H9 (cell line): ENCODE results near the gene CHD3. TPM values are rescaled to one million over a fixed set of nuclear protein-coding genes. Genes with fewer than 3 reads are reported as not detected.

Source experiments
- DNase-seq: peaks from one replicate; pipeline ENCODE4 v3.0.0-alpha.2; 2017
- H2AFZ ChIP-seq: one replicate; pipeline ENCODE4 v1.6.1; 2013; ENCODE audit warnings: mild to moderate bottlenecking, low read length, control low read depth, moderate library complexity
- H2AK5ac ChIP-seq: 2 replicates; pipeline ENCODE4 v1.6.1; 2013; ENCODE audit warnings: low read length, control low read depth, mixed read lengths; ENCODE audit not compliant: insufficient read length
- H2BK120ac ChIP-seq: one replicate; pipeline ENCODE4 v1.6.1; 2013; ENCODE audit warnings: low read depth, mild to moderate bottlenecking, low read length, control low read depth, inconsistent platforms; ENCODE audit not compliant: poor library complexity, severe bottlenecking
- H2BK12ac ChIP-seq: 2 replicates; pipeline ENCODE4 v1.6.1; 2013; ENCODE audit warnings: low read length, control low read depth, mixed read lengths, low read depth; ENCODE audit not compliant: insufficient read length
- H2BK15ac ChIP-seq: 2 replicates; pipeline ENCODE4 v1.6.1; 2013; ENCODE audit warnings: low read depth, low read length, control low read depth
- H2BK20ac ChIP-seq: one replicate; pipeline ENCODE4 v1.6.1; 2013; ENCODE audit warnings: low read depth, mild to moderate bottlenecking, low read length, control low read depth, inconsistent platforms; ENCODE audit not compliant: poor library complexity, severe bottlenecking
- H2BK5ac ChIP-seq: 2 replicates; pipeline ENCODE4 v1.6.1; 2013; ENCODE audit warnings: low read length, control low read depth, mixed read lengths; ENCODE audit not compliant: insufficient read length
- H3K14ac ChIP-seq: 2 replicates; pipeline ENCODE4 v1.6.1; 2013; ENCODE audit warnings: low read length, control low read depth; ENCODE audit not compliant: insufficient read depth
- H3K18ac ChIP-seq: 2 replicates; pipeline ENCODE4 v1.6.1; 2013; ENCODE audit warnings: low read depth, mild to moderate bottlenecking, mixed read lengths, low read length, control low read depth; ENCODE audit not compliant: insufficient read length
- H3K23ac ChIP-seq: 2 replicates; pipeline ENCODE4 v1.6.1; 2013; ENCODE audit warnings: low read length, control low read depth, mixed read lengths, low read depth; ENCODE audit not compliant: insufficient read length
- H3K23me2 ChIP-seq: 2 replicates; pipeline ENCODE4 v1.6.1; 2013; ENCODE audit warnings: low read depth, mild to moderate bottlenecking, mixed read lengths, low read length, control low read depth; ENCODE audit not compliant: insufficient read length, poor library complexity, severe bottlenecking
- H3K27ac ChIP-seq: 2 replicates; pipeline ENCODE4 v1.5.1; 2013; ENCODE audit warnings: low read length, control low read depth, mixed read lengths, low read depth; ENCODE audit not compliant: insufficient read length
- H3K27me3 ChIP-seq: 2 replicates; pipeline ENCODE4 v1.6.1; 2013; ENCODE audit warnings: low read length, control low read depth, inconsistent platforms; ENCODE audit not compliant: insufficient read depth
- H3K4ac ChIP-seq: 2 replicates; pipeline ENCODE4 v1.6.1; 2013; ENCODE audit warnings: low read depth, mild to moderate bottlenecking, control low read depth, inconsistent platforms, low read length, moderate library complexity
- H3K4me1 ChIP-seq: 2 replicates; pipeline ENCODE4 v1.6.1; 2013; ENCODE audit warnings: low read length, control low read depth, inconsistent platforms; ENCODE audit not compliant: insufficient read depth
- H3K4me2 ChIP-seq: 2 replicates; pipeline ENCODE4 v1.6.1; 2013; ENCODE audit warnings: low read length, control low read depth, mixed read lengths; ENCODE audit not compliant: insufficient read length, insufficient read depth
- H3K56ac ChIP-seq: 2 replicates; pipeline ENCODE4 v1.6.1; 2013; ENCODE audit warnings: low read depth, mild to moderate bottlenecking, mixed read lengths, low read length, control low read depth; ENCODE audit not compliant: insufficient read length
- H3K79me1 ChIP-seq: 2 replicates; pipeline ENCODE4 v1.6.1; 2013; ENCODE audit warnings: low read depth, mild to moderate bottlenecking, moderate library complexity, low read length, control low read depth, inconsistent platforms; ENCODE audit not compliant: insufficient read depth, poor library complexity, severe bottlenecking
- H3K79me2 ChIP-seq: 2 replicates; pipeline ENCODE4 v1.6.1; 2013; ENCODE audit warnings: low read length, control low read depth, inconsistent platforms; ENCODE audit not compliant: insufficient read depth
- H3K9ac ChIP-seq: 2 replicates; pipeline ENCODE4 v1.6.1; 2013; ENCODE audit warnings: low read length, control low read depth, mixed read lengths; ENCODE audit not compliant: insufficient read length; ENCODE audit errors: extremely low read depth
- H3K9me3 ChIP-seq: one replicate; pipeline ENCODE4 v1.6.1; 2013; ENCODE audit warnings: low read depth, low read length, inconsistent platforms; ENCODE audit not compliant: control insufficient read depth
- H3T11ph ChIP-seq: one replicate; pipeline ENCODE4 v1.6.1; 2013; ENCODE audit warnings: mild to moderate bottlenecking, low read length, control low read depth, inconsistent platforms
- H4K20me1 ChIP-seq: one replicate; pipeline ENCODE4 v1.6.1; 2013; ENCODE audit not compliant: control insufficient read depth, insufficient read length, insufficient read depth
- H4K5ac ChIP-seq: 2 replicates; pipeline ENCODE4 v1.6.1; 2013; ENCODE audit warnings: low read depth, mild to moderate bottlenecking, mixed read lengths, low read length, control low read depth; ENCODE audit not compliant: insufficient read length
- H4K8ac ChIP-seq: replicated peaks from 2 replicates; pipeline ENCODE4 v1.6.1; 2013; ENCODE audit warnings: low read length, control low read depth, mixed read lengths, low read depth; ENCODE audit not compliant: insufficient read length
- H4K91ac ChIP-seq: 2 replicates; pipeline ENCODE4 v1.6.1; 2013; ENCODE audit warnings: low read depth, mild to moderate bottlenecking, moderate library complexity, mixed read lengths, low read length, control low read depth; ENCODE audit not compliant: insufficient read length
- H3K27ac Mint-ChIP-seq, 3 experiments: 2 replicates in 2 of 3; 3 replicates in 1 of 3; pipeline ENCODE4 v1.8.0; 2020 to 2021; ENCODE audit warnings: mixed read lengths in 3 of 3, mild to moderate bottlenecking in 1 of 3, moderate library complexity in 1 of 3
- H3K27me3 Mint-ChIP-seq: 2 replicates; pipeline ENCODE4 v1.8.0; 2021; ENCODE audit warnings: low read depth, mild to moderate bottlenecking, moderate library complexity, mixed read lengths
- H3K36me3 Mint-ChIP-seq, 3 experiments: 2 replicates in 2 of 3; 3 replicates in 1 of 3; pipeline ENCODE4 v1.8.0; 2020 to 2021; ENCODE audit warnings: low read depth in 3 of 3, mixed read lengths in 3 of 3; ENCODE audit not compliant: insufficient read depth in 1 of 3
- H3K4me1 Mint-ChIP-seq, 2 experiments: 2 replicates each; pipeline ENCODE4 v1.8.0; 2020; ENCODE audit warnings: mixed read lengths in 2 of 2
- H3K4me3 Mint-ChIP-seq, 2 experiments: 2 replicates in 1 of 2; 3 replicates in 1 of 2; pipeline ENCODE4 v1.8.0; 2020 to 2021; ENCODE audit warnings: mild to moderate bottlenecking in 2 of 2, mixed read lengths in 2 of 2, moderate library complexity in 1 of 2
- H3K9me3 Mint-ChIP-seq, 2 experiments: 2 replicates in 1 of 2; 3 replicates in 1 of 2; pipeline ENCODE4 v1.8.0; 2020; ENCODE audit warnings: mild to moderate bottlenecking in 2 of 2, mixed read lengths in 2 of 2, moderate library complexity in 1 of 2
- WGBS: extraction: QIAGEN DNeasy Blood & Tissue Kit; methylation state at CpG from one replicate; pipeline ENCODE4 v1.1.7; 2013; ENCODE audit warnings: missing lambda C conversion rate, low lambda C conversion rate, mixed read lengths; ENCODE audit not compliant: insufficient read length; ENCODE audit errors: extremely low coverage; 5-methylcytosine and 5-hydroxymethylcytosine counted together
- total RNA-seq: library from RNA; stranded (reverse); gene quantifications from 2 replicates; pipeline ENCODE4 v1.2.1, GENCODE V29; 2021
- TF ChIP-seq, protein P1 (sequence below): fragments of 200-600 bp; sonication (generic); conservative IDR thresholded peaks from 3 replicates; pipeline ENCODE4 v1.8.0; 2021; ENCODE audit warnings: antibody characterized with exemption, mild to moderate bottlenecking

Gene CHD3
- total RNA-seq, 1 experiment from 2014 or later = 33.2 TPM

DNA sequence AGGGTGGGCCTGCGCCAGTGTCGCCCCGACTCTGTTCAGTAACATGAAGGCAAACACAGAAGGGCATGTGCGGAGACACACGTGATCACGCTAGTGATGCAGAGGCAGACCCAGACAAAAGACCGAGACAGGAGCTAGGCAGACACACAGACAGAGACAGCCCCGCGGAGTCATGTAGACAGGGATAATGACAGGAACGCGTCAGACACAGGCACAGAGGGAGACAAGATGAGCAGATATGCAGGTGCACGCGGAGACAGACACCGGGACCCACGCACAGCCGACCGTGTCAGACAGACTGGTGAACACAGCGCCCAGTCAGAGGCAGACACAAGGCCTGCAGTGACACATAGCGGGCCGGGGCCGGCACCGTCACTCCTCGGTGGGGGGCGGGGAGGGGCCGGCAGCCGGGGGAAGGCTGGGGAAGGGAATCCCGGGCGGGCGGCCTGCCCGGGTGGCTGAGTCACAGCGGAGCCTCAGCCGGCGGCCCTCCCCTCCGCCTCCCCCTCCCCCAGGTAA is 47.1 kb upstream of the CHD3 start:
- TF ChIP-seq, protein P1, sequence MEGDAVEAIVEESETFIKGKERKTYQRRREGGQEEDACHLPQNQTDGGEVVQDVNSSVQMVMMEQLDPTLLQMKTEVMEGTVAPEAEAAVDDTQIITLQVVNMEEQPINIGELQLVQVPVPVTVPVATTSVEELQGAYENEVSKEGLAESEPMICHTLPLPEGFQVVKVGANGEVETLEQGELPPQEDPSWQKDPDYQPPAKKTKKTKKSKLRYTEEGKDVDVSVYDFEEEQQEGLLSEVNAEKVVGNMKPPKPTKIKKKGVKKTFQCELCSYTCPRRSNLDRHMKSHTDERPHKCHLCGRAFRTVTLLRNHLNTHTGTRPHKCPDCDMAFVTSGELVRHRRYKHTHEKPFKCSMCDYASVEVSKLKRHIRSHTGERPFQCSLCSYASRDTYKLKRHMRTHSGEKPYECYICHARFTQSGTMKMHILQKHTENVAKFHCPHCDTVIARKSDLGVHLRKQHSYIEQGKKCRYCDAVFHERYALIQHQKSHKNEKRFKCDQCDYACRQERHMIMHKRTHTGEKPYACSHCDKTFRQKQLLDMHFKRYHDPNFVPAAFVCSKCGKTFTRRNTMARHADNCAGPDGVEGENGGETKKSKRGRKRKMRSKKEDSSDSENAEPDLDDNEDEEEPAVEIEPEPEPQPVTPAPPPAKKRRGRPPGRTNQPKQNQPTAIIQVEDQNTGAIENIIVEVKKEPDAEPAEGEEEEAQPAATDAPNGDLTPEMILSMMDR = no peak
- Histone ChIP-seq H4K5ac (no peak overlapping the region), H4K20me1 (no peaks in the 10 kb centered on the region), H3K9me3 (no peaks in the 10 kb centered on the region), H3K4ac (no peak overlapping the region), H4K8ac (no peak overlapping the region), H3K4me2 (peak overlapping the region; percentile 97), H3K23me2 (peaks cover 36% of the 10 kb centered on the region), H2BK12ac (no peak overlapping the region), H3K23ac (no peak overlapping the region), H2BK5ac (no peak overlapping the region), H3K79me2 (no peaks in the 10 kb centered on the region), H3K56ac (no peak overlapping the region), H2BK20ac (no peak overlapping the region), H3K27me3 (peaks cover 28% of the 10 kb centered on the region; the same call in 1 of the 2 replicates), H3K27ac (no peak overlapping the region), H4K91ac (no peak overlapping the region), H3K14ac (no peak overlapping the region), H2BK15ac (no peak overlapping the region), H3K18ac (no peak overlapping the region), H3K9ac (no peak overlapping the region), H3K4me1 (no peaks in the 10 kb centered on the region; the same call in 1 of the 2 replicates), H2AK5ac (no peak overlapping the region), H3K79me1 (no peaks in the 10 kb centered on the region), H3T11ph (no peak overlapping the region), H2AFZ (no peak overlapping the region), H2BK120ac (no peak overlapping the region)
- WGBS = no CpG with 5 or more reads among the region's 34 CpGs
- peaks cover 42 to 58% of the 10 kb centered on the region in 2 experiments for H3K4me1 Mint-ChIP-seq
- peak; percentile 75 for DNase-seq
- peak overlapping the region; percentile 89 to 94 for H3K4me3 Mint-ChIP-seq
- no peaks in the 10 kb centered on the region; a peak in 1 of 5 replicates for H3K9me3 Mint-ChIP-seq
- peaks cover 30% of the 10 kb centered on the region for H3K27me3 Mint-ChIP-seq
- H3K27ac Mint-ChIP-seq = peak overlapping the region in 1 of 3 experiments; percentile 80; a peak in 2 of 7 replicates
- H3K36me3 Mint-ChIP-seq = peaks cover 2 to 17% (median 10%) of the 10 kb centered on the region in 3 experiments; a peak in 5 of 7 replicates
